AG09319 (cell line): ENCODE measurements around the gene ICE2.

Source experiments
- DNase-seq: peaks from one replicate; pipeline ENCODE4 v3.0.0-alpha.2; 2010; ENCODE audit warnings: low read depth; ENCODE audit errors: extremely low read depth
- TF ChIP-seq, protein P1 (sequence below): IDR thresholded peaks from 2 replicates; pipeline ENCODE4 v1.5.1; 2011; ENCODE audit warnings: low read depth, mild to moderate bottlenecking, inconsistent platforms, low read length, moderate library complexity

Gene ICE2

DNA sequence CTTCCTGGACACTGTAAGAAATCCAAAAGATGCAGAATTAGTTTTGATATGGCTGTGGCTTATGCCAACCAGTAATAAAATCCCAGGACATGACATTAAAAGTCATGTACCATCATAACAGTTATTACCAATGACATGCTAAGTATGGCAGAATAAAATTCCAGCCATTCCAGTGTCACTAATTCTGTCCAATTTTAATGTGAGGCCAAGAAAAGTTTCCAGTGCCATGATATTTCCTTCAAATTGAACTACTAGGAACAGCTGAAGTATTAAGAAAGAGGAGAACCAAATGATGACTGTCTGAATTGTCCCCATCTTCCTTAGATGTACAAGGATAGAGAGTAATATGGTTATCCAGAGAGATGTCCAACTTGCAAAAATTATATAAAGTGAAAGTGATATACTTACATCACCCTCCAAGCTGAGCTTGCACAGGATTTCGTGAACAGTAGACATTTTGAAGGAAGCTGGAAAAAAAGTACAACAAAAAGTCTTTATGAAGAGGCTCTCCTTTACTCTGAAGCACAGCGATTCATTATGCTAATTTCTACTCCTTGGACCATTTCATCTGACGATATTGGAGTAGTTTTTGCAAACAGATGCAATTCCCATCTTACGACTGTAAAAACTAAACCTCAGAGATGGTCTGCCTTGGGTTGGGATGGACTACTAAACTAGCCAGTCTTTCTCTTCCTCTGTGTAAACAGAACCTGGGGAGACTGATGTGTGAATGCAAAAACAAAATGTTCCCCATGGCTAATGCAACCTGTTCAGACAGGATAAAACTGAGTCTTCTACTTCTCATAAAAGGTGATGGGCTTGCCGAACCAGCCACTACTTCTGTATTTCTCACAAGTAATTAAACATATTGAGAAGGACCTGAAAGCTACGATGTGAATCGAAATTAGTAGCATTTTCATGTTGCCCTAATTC lies 93.1 kb downstream of the ICE2 start:
- no peak for DNase-seq
- TF ChIP-seq, protein P1, sequence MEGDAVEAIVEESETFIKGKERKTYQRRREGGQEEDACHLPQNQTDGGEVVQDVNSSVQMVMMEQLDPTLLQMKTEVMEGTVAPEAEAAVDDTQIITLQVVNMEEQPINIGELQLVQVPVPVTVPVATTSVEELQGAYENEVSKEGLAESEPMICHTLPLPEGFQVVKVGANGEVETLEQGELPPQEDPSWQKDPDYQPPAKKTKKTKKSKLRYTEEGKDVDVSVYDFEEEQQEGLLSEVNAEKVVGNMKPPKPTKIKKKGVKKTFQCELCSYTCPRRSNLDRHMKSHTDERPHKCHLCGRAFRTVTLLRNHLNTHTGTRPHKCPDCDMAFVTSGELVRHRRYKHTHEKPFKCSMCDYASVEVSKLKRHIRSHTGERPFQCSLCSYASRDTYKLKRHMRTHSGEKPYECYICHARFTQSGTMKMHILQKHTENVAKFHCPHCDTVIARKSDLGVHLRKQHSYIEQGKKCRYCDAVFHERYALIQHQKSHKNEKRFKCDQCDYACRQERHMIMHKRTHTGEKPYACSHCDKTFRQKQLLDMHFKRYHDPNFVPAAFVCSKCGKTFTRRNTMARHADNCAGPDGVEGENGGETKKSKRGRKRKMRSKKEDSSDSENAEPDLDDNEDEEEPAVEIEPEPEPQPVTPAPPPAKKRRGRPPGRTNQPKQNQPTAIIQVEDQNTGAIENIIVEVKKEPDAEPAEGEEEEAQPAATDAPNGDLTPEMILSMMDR = no peak

DNA sequence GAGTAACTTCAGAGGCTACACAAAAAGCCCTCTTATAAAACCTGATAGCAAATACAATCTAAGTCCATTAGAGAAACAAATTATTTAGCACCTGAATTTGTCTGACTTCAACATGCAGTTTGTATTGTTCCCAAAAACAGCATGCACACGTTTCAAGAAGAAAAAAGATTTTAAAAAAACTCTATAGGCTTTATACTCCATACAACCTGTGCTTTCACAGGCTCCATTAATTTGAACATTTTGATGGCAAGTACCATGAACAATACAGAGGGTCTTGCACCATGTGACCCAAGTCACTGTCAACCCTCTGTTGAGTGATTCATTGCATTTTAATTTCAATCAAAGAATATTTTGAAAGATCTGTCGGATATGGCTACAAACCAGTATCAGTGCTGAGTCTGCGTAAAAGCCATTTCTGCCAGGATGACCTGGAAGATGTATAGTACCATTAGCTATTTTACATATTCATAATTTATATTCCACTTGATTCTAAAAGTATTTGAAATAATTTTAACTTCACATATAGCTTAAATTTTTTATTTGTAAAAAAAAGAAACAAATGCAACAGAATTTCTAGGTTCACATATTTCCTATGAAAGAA lies 94.3 kb downstream of the ICE2 start:
- no peak for DNase-seq
- TF ChIP-seq, protein P1 = no peak

DNA sequence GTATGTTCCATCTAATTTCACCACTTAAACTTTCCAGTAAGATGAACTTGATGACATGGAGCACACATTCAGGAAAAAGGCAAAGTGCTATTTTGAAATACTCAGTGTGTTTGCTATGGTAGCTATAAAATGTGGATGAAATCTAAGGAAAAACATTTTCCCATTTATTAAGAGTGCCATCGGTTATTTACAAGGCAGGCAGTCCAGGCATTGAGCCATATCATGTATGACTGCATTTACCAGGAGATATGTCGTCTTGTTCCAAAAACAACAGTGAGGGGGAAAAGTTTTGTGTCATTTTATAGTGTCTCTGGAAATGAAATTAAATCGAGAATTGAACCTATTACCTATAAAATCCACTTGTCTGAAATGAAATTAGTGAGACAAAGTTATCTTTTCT lies 94.9 kb downstream of the ICE2 start:
- TF ChIP-seq, protein P1 = no peak
- DNase-seq = no peak

DNA sequence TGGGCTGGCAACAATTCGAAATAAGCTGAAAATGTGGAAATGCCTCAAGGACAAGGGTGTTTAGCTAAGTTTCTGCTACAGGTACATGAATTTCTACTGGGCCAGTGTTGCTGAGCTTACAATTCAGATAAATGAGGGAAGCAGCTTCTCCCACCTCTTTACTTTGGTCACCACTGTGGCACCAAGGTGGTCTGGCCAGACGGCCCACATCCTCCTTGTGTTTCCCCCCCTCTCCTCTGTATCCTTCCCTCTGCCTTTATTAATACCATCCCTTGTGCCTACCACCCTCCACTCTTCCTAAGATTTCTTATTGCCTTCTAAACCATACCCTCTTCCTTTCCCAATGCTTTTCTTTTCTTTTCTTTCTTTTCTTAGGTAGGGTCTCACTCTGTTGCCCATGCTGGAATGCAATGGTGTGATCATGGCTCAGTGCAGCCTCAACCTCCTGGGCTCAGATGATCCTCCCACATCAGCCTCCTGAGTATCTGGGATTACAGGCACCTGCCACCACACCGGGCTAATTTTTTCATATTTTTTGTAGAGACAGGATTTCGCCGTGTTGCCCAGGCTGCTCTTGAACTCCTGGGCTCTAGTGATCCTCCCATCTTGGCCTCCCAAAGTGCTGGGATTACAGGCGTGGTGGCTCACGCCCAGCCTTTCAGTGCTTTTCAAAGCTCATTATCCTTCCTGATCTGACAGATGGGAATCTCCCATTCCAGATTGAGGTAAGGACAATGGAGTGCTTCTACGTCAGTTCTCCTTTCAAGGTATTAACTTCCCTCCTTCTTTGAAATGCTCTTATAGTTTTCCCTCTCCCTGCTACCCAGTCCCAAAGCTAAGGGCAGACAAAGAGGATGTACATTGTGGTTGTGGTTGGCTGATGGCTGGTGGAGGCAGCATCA lies 95.9 kb downstream of the ICE2 start:
- no peak for DNase-seq
- TF ChIP-seq, protein P1 = no peak

DNA sequence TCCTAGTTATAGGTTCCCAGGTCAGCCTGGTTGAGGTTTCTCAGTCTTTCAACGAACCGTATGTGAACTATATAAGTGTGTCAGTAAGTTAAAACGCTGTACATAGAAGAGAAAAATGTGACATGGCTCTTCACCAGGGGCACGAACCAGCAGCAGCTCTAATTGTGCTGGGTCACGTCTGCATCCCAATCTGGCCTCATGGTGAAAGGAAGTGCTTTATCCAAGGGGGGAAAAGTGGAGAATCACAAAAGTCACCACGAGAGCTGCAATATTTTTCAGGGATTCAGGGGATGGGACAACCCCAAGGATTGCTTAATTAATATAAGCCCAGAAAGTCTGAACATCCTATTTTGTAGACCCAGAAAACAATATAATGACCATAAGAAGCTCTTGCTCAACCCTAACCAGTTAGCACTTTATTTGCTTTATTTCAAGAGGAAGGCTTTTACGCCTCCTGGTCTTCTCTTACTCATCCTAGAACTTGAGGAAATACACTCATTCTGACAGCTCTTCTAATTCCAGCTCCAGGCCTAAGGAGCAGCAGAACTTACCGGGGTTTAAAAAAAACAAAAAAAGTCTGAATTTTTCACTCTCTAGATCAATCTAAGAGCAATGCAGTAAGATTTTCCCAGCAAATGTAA lies 97.7 kb downstream of the ICE2 start:
- TF ChIP-seq, protein P1 = no peak
- DNase-seq = no peak

DNA sequence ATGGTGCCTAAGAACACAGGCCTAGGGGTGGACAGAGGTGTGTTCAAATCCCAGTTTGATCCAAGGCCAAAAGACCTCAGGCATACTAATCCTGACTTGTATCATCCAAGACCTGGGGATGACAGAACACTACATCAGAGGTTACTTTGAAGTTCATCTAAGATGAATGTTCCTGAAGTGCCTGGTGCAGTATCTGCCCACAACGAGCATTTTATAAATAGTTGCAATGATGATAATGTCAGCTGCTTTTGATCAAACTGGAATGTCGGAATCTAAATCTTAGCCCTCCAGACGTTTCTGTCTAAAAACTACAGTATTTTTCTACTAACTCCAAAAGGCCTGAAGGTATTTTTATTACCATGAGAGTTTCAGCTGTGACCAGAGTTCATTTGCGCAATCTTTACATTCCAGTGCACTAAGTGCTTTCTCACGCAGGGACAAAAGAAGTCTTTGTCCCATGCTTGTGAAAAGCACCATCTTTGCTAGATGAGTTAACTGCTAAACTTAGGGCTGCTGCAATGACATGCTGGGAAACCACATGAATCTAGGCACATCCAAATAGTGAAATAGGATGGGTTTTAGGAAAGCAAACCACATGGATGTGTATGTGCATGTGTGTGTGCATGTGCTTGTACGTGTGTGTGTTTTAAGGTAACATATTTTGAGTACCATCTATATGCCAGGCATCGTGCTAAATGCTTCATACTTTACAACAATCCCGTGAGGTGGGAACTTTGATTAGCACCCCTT lies 99.2 kb downstream of the ICE2 start:
- DNase-seq = peak; percentile 95
- TF ChIP-seq, protein P1 = no peak
